A549 (cell line): ENCODE data around the gene CAP2.

Experiments used
- BHLHE40 ChIP-seq: IDR thresholded peaks from 2 replicates; pipeline ENCODE4 v1.6.1; 2012; ENCODE audit warnings: low read depth, low read length, inconsistent platforms
- ESRRA ChIP-seq: fragments of 150-350 bp; IDR thresholded peaks from 2 replicates; pipeline ENCODE4 v1.6.1; 2014; ENCODE audit warnings: mild to moderate bottlenecking, low read length, borderline replicate concordance
- JUN ChIP-seq, 2 experiments: fragments of >200 bp; sonication (Bioruptor Twin); formaldehyde crosslinking; IDR thresholded peaks; 2 replicates in 1 of 2; 3 replicates in 1 of 2; pipeline ENCODE4 v1.6.1; 2016 to 2017
- MAZ ChIP-seq: fragments of 150-350 bp; IDR thresholded peaks from 2 replicates; pipeline ENCODE4 v1.6.1; 2014; ENCODE audit warnings: antibody characterized with exemption, low read depth, low read length, borderline replicate concordance
- MYC ChIP-seq: IDR thresholded peaks from 2 replicates; pipeline ENCODE4 v1.6.1; 2012; ENCODE audit warnings: mild to moderate bottlenecking, inconsistent platforms, low read length, improper control_type of control experiment, borderline replicate concordance
- POLR2A ChIP-seq: IDR thresholded peaks from 2 replicates; pipeline ENCODE4 v1.6.1; 2012; ENCODE audit warnings: mild to moderate bottlenecking, low read length
- RAD21 ChIP-seq, 2 experiments: fragments of >200 bp in 1 of 2; sonication (Bioruptor Twin) in 1 of 2; formaldehyde crosslinking in 1 of 2; IDR thresholded peaks in 1 of 2; conservative IDR thresholded peaks in 1 of 2; 2 replicates in 1 of 2; 3 replicates in 1 of 2; pipeline ENCODE4 v1.6.1; 2012 to 2018; ENCODE audit warnings: inconsistent platforms in 1 of 2
- RCOR1 ChIP-seq: fragments of 150-350 bp; IDR thresholded peaks from 2 replicates; pipeline ENCODE4 v1.6.1; 2014; ENCODE audit warnings: antibody characterized with exemption, low read length, low read depth
- SMC3 ChIP-seq: fragments of >200 bp; sonication (Bioruptor Twin); formaldehyde crosslinking; IDR thresholded peaks from 3 replicates; pipeline ENCODE4 v1.6.1; 2018; ENCODE audit warnings: inconsistent platforms
- SREBF2 ChIP-seq: fragments of 450-650 bp; IDR thresholded peaks from 2 replicates; pipeline ENCODE4 v1.6.1; 2014; ENCODE audit warnings: mild to moderate bottlenecking, moderate library complexity
- TF ChIP-seq, protein P1 (sequence below): fragments of >200 bp; sonication (Bioruptor Twin); formaldehyde crosslinking; IDR thresholded peaks from 3 replicates; pipeline ENCODE4 v1.5.1; 2016
- TF ChIP-seq, protein P2 (sequence below): IDR thresholded peaks from 2 replicates; pipeline ENCODE4 v1.6.1; 2012; ENCODE audit warnings: low read depth, borderline replicate concordance
- TF ChIP-seq, protein P3 (sequence below): fragments of 150-350 bp; IDR thresholded peaks from 2 replicates; pipeline ENCODE4 v1.6.1; 2014; ENCODE audit warnings: low read depth, mild to moderate bottlenecking, low read length
- TF ChIP-seq, protein P4 (sequence below): IDR thresholded peaks from 2 replicates; pipeline ENCODE4 v1.6.1; 2012

DNA sequence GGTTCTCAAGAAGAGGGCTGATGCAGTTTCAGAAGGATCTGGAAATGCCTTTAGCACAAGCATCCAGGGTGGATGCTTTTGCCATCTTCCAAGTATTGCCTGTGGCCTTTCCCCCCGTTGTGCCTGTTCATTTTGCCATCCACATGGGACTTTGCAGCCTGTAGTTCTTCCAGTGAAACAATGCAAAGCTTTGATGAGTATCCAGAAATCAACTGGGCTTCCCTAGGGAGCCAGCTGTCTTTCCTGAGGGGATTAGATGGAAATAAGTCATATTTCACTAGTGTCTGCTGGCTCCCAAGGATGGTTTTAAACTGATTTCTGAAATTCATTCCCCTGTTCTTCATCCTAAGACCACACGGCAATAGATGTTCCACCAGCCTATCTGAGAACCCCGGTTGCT lies 63.3 kb downstream of the CAP2 start:
- TF ChIP-seq POLR2A (no peak), MAZ (no peak), RCOR1 (no peak), RAD21 (conservative IDR thresholded peaks at IDR 0.05 in 1 of 2, IDR thresholded peaks at IDR 0.05 in 1 of 2) (no peak), BHLHE40 (no peak), MYC (no peak), SREBF2 (no peak), ESRRA (no peak), SMC3 (no peak), JUN (IDR thresholded peaks at IDR 0.05) (no peak)
- TF ChIP-seq, protein P1, sequence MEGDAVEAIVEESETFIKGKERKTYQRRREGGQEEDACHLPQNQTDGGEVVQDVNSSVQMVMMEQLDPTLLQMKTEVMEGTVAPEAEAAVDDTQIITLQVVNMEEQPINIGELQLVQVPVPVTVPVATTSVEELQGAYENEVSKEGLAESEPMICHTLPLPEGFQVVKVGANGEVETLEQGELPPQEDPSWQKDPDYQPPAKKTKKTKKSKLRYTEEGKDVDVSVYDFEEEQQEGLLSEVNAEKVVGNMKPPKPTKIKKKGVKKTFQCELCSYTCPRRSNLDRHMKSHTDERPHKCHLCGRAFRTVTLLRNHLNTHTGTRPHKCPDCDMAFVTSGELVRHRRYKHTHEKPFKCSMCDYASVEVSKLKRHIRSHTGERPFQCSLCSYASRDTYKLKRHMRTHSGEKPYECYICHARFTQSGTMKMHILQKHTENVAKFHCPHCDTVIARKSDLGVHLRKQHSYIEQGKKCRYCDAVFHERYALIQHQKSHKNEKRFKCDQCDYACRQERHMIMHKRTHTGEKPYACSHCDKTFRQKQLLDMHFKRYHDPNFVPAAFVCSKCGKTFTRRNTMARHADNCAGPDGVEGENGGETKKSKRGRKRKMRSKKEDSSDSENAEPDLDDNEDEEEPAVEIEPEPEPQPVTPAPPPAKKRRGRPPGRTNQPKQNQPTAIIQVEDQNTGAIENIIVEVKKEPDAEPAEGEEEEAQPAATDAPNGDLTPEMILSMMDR = no peak
- TF ChIP-seq, protein P2, sequence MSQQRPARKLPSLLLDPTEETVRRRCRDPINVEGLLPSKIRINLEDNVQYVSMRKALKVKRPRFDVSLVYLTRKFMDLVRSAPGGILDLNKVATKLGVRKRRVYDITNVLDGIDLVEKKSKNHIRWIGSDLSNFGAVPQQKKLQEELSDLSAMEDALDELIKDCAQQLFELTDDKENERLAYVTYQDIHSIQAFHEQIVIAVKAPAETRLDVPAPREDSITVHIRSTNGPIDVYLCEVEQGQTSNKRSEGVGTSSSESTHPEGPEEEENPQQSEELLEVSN = no peak
- TF ChIP-seq, protein P3, sequence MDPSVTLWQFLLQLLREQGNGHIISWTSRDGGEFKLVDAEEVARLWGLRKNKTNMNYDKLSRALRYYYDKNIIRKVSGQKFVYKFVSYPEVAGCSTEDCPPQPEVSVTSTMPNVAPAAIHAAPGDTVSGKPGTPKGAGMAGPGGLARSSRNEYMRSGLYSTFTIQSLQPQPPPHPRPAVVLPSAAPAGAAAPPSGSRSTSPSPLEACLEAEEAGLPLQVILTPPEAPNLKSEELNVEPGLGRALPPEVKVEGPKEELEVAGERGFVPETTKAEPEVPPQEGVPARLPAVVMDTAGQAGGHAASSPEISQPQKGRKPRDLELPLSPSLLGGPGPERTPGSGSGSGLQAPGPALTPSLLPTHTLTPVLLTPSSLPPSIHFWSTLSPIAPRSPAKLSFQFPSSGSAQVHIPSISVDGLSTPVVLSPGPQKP = no peak
- TF ChIP-seq, protein P4, sequence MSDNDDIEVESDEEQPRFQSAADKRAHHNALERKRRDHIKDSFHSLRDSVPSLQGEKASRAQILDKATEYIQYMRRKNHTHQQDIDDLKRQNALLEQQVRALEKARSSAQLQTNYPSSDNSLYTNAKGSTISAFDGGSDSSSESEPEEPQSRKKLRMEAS = no peak
